RCC 7860 (cell line): Measurements from ENCODE around the gene CAPN12.

Experiments
- DNase-seq: peaks from one replicate; pipeline ENCODE4 v3.0.0-alpha.2; 2015; ENCODE audit warnings: low spot score
- FAIRE-seq: peaks from 2 replicates; lab custom pipeline; 2012; peaks lifted over from hg19 to GRCh38; lab: Jason Lieb, UNC

The CAPN12 gene

GRCh38 chr19:38727306-38727867 lies 16.9 kb downstream of the CAPN12 start:
- FAIRE-seq = no peak
- no peak for DNase-seq

GRCh38 chr19:38726761-38727301 lies 17.4 kb downstream of the CAPN12 start:
- FAIRE-seq (no peak), DNase-seq (no peak)

GRCh38 chr19:38726284-38726673 lies 18.0 kb downstream of the CAPN12 start:
- DNase-seq = no peak
- no peak for FAIRE-seq

- no peak for FAIRE-seq
- no peak for DNase-seq
These were observed 18.6 kb downstream of the CAPN12 start for GRCh38 chr19:38725469-38726283.

- FAIRE-seq (no peak), DNase-seq (no peak)
These were observed 20.1 kb downstream of the CAPN12 start for GRCh38 chr19:38723990-38724854.

- DNase-seq (no peak), FAIRE-seq (no peak)
These were observed 20.7 kb downstream of the CAPN12 start for GRCh38 chr19:38723606-38723965.

GRCh38 chr19:38722947-38723605 lies 21.2 kb downstream of the CAPN12 start:
- DNase-seq (no peak), FAIRE-seq (no peak)

GRCh38 chr19:38721979-38722773 lies 22.1 kb downstream of the CAPN12 start:
- DNase-seq = no peak
- no peak for FAIRE-seq

GRCh38 chr19:38721496-38721895 lies 22.8 kb downstream of the CAPN12 start:
- FAIRE-seq (no peak), DNase-seq (no peak)

- FAIRE-seq = no peak
These were observed 23.6 kb downstream of the CAPN12 start for GRCh38 chr19:38720559-38721236.

GRCh38 chr19:38719761-38720558 lies 24.3 kb downstream of the CAPN12 start:
- DNase-seq (peak; percentile 69), FAIRE-seq (peak; percentile 64)

More at GRCh38 chr19:38720559-38721236, 23.6 kb downstream of the CAPN12 start:
- no peak for DNase-seq

GRCh38 chr19:38718747-38719543 lies 25.3 kb downstream of the CAPN12 start:
- FAIRE-seq (peak; percentile 55), DNase-seq (peak; percentile 68)

- no peak for FAIRE-seq
- DNase-seq = no peak
These were observed 26.4 kb downstream of the CAPN12 start for GRCh38 chr19:38717855-38718254.

GRCh38 chr19:38717051-38717450 lies 27.2 kb downstream of the CAPN12 start:
- FAIRE-seq = no peak
- no peak for DNase-seq

GRCh38 chr19:38715555-38715954 lies 28.7 kb downstream of the CAPN12 start:
- FAIRE-seq = no peak

GRCh38 chr19:38714354-38714778 lies 29.9 kb downstream of the CAPN12 start:
- no peak for DNase-seq

More at GRCh38 chr19:38715555-38715954, 28.7 kb downstream of the CAPN12 start:
- DNase-seq = no peak

GRCh38 chr19:38713865-38714264 lies 30.4 kb downstream of the CAPN12 start:
- no peak for FAIRE-seq
- DNase-seq = no peak

More at GRCh38 chr19:38714354-38714778, 29.9 kb downstream of the CAPN12 start:
- no peak for FAIRE-seq

GRCh38 chr19:38713227-38713649 lies 31.0 kb downstream of the CAPN12 start:
- DNase-seq = no peak
- no peak for FAIRE-seq
